Stimulated activated CD4-positive, alpha-beta T cell treated with anti-CD3 and anti-CD28 coated beads, TNF-alpha, amount 100 ng/mL, for 1 hour (primary cell): ENCODE results near the gene SLC38A2.
A peak's percentile ranks its signal among the peaks of the same experiment; 100 is the strongest.

ENCODE experiments used
- DNase-seq, 3 donors: peaks; one replicate each; pipeline ENCODE4 v3.0.0-alpha.2; 2020; ENCODE audit warnings: low read depth in 3 of 3, low spot score in 1 of 3

SLC38A2 gene

GRCh38 chr12:46376579-46376978 is 4.0 kb upstream of the SLC38A2 start:
- DNase-seq, result no peak

GRCh38 chr12:46374711-46375110 is 2.1 kb upstream of the SLC38A2 start:
- no peak for DNase-seq

- no peak for DNase-seq
These were observed 1.7 kb upstream of the SLC38A2 start for GRCh38 chr12:46374310-46374709.

GRCh38 chr12:46373301-46374296 is 1.0 kb upstream of the SLC38A2 start:
- DNase-seq, result no peak

GRCh38 chr12:46371718-46372543 is 642 bp downstream of the SLC38A2 start:
- peak in 2 of 3 donors; percentile 26 to 42 for DNase-seq

GRCh38 chr12:46370792-46371717 is 1.5 kb downstream of the SLC38A2 start:
- peak; percentile 75 to 92 (median 89) for DNase-seq

GRCh38 chr12:46370380-46370734 is 2.2 kb downstream of the SLC38A2 start:
- DNase-seq, result no peak

- no peak for DNase-seq
These were observed 2.8 kb downstream of the SLC38A2 start for GRCh38 chr12:46369474-46370379.

- no peak for DNase-seq
These were observed 3.5 kb downstream of the SLC38A2 start for GRCh38 chr12:46369095-46369473.

- no peak for DNase-seq
These were observed 3.9 kb downstream of the SLC38A2 start for GRCh38 chr12:46368684-46369083.

GRCh38 chr12:46368138-46368537 is 4.4 kb downstream of the SLC38A2 start:
- DNase-seq, result no peak

- DNase-seq, result no peak
These were observed 5.1 kb downstream of the SLC38A2 start for GRCh38 chr12:46367351-46368029.

- no peak for DNase-seq
These were observed 5.8 kb downstream of the SLC38A2 start for GRCh38 chr12:46366771-46367170.

- DNase-seq, result no peak
These were observed 6.6 kb downstream of the SLC38A2 start for GRCh38 chr12:46365951-46366379.

GRCh38 chr12:46364777-46365580 is 7.6 kb downstream of the SLC38A2 start:
- no peak for DNase-seq

- DNase-seq, result no peak
These were observed 8.3 kb downstream of the SLC38A2 start for GRCh38 chr12:46364300-46364696.

- DNase-seq, result no peak
These were observed 8.8 kb downstream of the SLC38A2 start for GRCh38 chr12:46363582-46364299.
